ENCODE measurements around the gene RUFY4. TPM values are rescaled to one million over a fixed set of nuclear protein-coding genes. Genes with fewer than 3 reads are reported as not detected.

The RUFY4 gene
- total RNA-seq, 4 donors from 2014 or later: 0.60 to 0.95 TPM; not detected in 2

DNA sequence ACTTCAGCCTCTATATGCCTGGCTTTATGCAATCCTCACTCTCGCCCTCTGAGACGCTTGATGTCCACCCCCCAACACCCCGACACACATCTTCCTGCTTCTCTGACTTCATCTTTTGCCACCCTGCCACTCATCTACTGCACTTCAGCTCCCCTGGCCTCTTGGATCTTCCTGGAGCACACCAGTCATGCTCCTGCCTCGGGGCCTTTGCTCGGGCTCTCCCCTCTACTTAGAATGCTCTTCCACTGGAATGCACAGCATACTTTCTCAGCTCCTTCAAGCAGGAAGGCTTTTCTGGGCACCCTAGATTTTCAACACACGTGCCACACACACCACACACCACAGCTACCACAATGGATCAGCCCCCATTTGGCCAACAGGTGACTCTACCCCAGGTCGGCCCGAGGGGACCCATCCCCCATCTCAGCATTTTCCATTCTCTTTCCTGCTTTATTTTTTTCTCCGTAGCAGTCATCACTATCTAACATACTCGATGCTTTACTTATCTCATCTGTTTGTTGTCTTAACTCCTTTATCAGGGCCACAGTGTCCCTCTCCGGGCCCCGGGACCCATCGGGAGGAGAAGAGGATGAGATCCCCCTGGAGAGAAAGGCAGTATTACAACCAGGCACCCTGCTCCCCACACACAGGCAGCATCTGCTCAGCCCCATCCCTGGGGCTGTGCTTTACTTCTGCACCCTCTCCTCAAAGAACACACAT, 2.3 kb downstream of the RUFY4 start:
- DNase-seq (ENCODE audit: low spot score): no peak
- ATAC-seq (ENCODE audit: low FRiP score): no peak
- TF ChIP-seq, protein P1, sequence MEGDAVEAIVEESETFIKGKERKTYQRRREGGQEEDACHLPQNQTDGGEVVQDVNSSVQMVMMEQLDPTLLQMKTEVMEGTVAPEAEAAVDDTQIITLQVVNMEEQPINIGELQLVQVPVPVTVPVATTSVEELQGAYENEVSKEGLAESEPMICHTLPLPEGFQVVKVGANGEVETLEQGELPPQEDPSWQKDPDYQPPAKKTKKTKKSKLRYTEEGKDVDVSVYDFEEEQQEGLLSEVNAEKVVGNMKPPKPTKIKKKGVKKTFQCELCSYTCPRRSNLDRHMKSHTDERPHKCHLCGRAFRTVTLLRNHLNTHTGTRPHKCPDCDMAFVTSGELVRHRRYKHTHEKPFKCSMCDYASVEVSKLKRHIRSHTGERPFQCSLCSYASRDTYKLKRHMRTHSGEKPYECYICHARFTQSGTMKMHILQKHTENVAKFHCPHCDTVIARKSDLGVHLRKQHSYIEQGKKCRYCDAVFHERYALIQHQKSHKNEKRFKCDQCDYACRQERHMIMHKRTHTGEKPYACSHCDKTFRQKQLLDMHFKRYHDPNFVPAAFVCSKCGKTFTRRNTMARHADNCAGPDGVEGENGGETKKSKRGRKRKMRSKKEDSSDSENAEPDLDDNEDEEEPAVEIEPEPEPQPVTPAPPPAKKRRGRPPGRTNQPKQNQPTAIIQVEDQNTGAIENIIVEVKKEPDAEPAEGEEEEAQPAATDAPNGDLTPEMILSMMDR (IDR thresholded peaks at IDR 0.05): no peak

GRCh38 chr2:218072002-218072401, 2.9 kb downstream of the RUFY4 start:
- TF ChIP-seq, protein P1 (IDR thresholded peaks at IDR 0.05): no peak
- no peak for DNase-seq (ENCODE audit: low spot score)
- ATAC-seq (ENCODE audit: low FRiP score): no peak

DNA sequence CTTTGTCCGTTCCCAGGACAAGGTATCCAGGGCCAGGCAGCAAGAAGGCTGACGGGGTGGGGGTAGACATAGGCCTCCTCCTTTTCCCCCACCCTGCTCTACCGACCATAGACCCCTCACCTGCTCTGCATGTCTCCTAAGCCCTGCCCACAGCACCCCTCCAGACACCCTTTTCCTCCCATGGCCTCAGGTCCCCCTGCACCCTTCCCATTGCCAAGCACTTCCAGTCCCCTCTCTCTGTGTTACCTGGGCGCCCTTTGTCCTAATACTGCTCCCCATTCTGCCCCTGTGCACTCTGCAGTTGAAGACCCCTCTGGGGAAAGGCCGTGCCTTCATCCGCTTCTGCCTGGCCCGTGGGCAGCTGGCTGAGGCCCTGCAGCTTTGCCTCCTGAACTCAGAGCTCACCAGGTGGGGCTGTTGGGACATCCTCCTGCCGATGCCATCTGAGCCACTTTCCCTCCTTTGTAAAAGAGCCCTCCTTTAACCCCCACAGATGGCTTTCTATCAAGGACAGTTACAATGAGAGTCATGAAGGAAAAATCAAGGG, 3.5 kb downstream of the RUFY4 start:
- no peak for DNase-seq (ENCODE audit: low spot score)
- ATAC-seq (ENCODE audit: low FRiP score): no peak
- TF ChIP-seq, protein P1 (IDR thresholded peaks at IDR 0.05): no peak

DNA sequence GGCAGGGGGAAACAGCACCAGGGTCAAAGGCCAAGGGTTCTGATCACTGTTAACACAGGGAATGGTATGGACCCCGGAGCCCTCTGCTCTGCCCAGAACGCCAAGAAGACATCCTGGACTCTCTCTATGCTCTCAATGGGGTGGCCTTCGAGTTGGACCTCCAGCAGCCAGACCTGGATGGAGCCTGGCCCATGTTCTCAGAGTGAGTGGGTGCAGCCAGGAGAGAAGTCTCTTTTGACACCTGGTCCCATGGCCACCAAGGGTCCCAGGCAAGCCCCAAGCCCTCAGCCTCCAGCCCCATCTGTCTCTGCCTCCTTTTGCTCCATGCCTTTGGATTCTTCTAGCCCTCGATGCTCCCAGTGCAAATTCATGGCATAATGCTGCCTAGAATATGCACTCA, 4.1 kb downstream of the RUFY4 start:
- TF ChIP-seq, protein P1 (IDR thresholded peaks at IDR 0.05): no peak
- ATAC-seq (ENCODE audit: low FRiP score) (no peak), DNase-seq (ENCODE audit: low spot score) (no peak)

- TF ChIP-seq, protein P1 (IDR thresholded peaks at IDR 0.05): no peak
- ATAC-seq (ENCODE audit: low FRiP score) (no peak), DNase-seq (ENCODE audit: low spot score) (no peak)
These were observed 5.0 kb downstream of the RUFY4 start for GRCh38 chr2:218074031-218074430.

GRCh38 chr2:218075975-218076811, 7.1 kb downstream of the RUFY4 start:
- DNase-seq (ENCODE audit: low spot score) (no peak), ATAC-seq (ENCODE audit: low FRiP score) (no peak)

More at GRCh38 chr2:218075975-218076811, 7.1 kb downstream of the RUFY4 start:
- TF ChIP-seq, protein P1 (IDR thresholded peaks at IDR 0.05): no peak
